ENCODE results near the gene PLA2G3. TPM values are rescaled to one million over a fixed set of nuclear protein-coding genes. Genes with fewer than 3 reads are reported as not detected.
A peak's percentile ranks its signal among the peaks of the same experiment; 100 is the strongest.

The PLA2G3 gene
- total RNA-seq, 4 donors from 2014 or later = not detected

- Histone ChIP-seq H3K4me3 (peak overlapping the region; percentile 34 to 53 (median 39)), H3K9me3 (no peaks in the 10 kb centered on the region), H3K36me3 (no peaks in the 10 kb centered on the region), H3K27ac (peak overlapping the region; percentile 81 to 83 (median 82)), H3K4me1 (peaks cover 11 to 25% (median 16%) of the 10 kb centered on the region in 4 donors), H3K27me3 (no peaks in the 10 kb centered on the region)
- WGBS, 2 donors (ENCODE audit: low coverage in 1 of 2) = 56% methylated on average over 4 of the region's 4 CpGs; no CpG with 5 or more reads in 1 of the 2 donors
- no peak for TF ChIP-seq POLR2A (IDR thresholded peaks at IDR 0.05)
- no peak for TF ChIP-seq POLR2AphosphoS5 (IDR thresholded peaks at IDR 0.05)
- no peak for TF ChIP-seq EP300 (IDR thresholded peaks at IDR 0.05; ENCODE audit: low read depth)
- no peak for TF ChIP-seq CTCF (IDR thresholded peaks at IDR 0.05)
- intact Hi-C loops (cut with DNase I; ENCODE audit: low total_unique reads) = no loop called here
- in situ Hi-C loops (cut with MboI; ENCODE audit: low pct_ligation_motif_present in 1 of 4, low pct_unique_long_range_greater_than_20kb in 1 of 4, low sequenced_read_pairs in 3 of 4) = no loop called here
- DNase-seq = no peak
These were observed 17.1 kb downstream of the PLA2G3 start for GRCh38 chr22:31123292-31123602.

- H3K4me1 ChIP-seq = peaks cover 11 to 25% (median 16%) of the 10 kb centered on the region in 4 donors
- in situ Hi-C loops (cut with MboI; ENCODE audit: low pct_ligation_motif_present in 1 of 4, low pct_unique_long_range_greater_than_20kb in 1 of 4, low sequenced_read_pairs in 3 of 4) = no loop called here
- no peaks in the 10 kb centered on the region for H3K36me3 ChIP-seq
- no peaks in the 10 kb centered on the region for H3K9me3 ChIP-seq
- peak in 2 of 3 donors; percentile 74 to 80 for TF ChIP-seq POLR2AphosphoS5 (IDR thresholded peaks at IDR 0.05)
- peak; percentile 79 for TF ChIP-seq POLR2A (IDR thresholded peaks at IDR 0.05)
- no peak for TF ChIP-seq EP300 (IDR thresholded peaks at IDR 0.05; ENCODE audit: low read depth)
- no peak for TF ChIP-seq CTCF (IDR thresholded peaks at IDR 0.05)
- intact Hi-C loops (cut with DNase I; ENCODE audit: low total_unique reads) = no loop called here
- H3K27me3 ChIP-seq = no peaks in the 10 kb centered on the region
- peak; percentile 80 for DNase-seq
- 14 to 34% methylated on average over 1 to 10 of the region's 10 CpGs for WGBS, 2 donors (ENCODE audit: low coverage in 1 of 2)
- peak within 1 kb of the TSS; percentile 34 to 53 (median 39) for H3K4me3 ChIP-seq
- H3K27ac ChIP-seq = peak within 1 kb of the TSS; percentile 81 to 83 (median 82)
These were observed 17.6 kb downstream of the PLA2G3 start, which contains the start of gene INPP5J for GRCh38 chr22:31122532-31123291. TSS of gene INPP5J (plus strand) at chr22:31122966. CDS start at chr22:31123015, 49 bp downstream.

- DNase-seq = no peak
- intact Hi-C loops (cut with DNase I; ENCODE audit: low total_unique reads) (no loop called here), in situ Hi-C loops (cut with MboI; ENCODE audit: low pct_ligation_motif_present in 1 of 4, low pct_unique_long_range_greater_than_20kb in 1 of 4, low sequenced_read_pairs in 3 of 4) (no loop called here)
- H3K4me3 ChIP-seq = peak overlapping the region in 2 of 4 donors; percentile 43 to 53
- no peaks in the 10 kb centered on the region for H3K36me3 ChIP-seq
- H3K27me3 ChIP-seq = no peaks in the 10 kb centered on the region
- H3K9me3 ChIP-seq = no peaks in the 10 kb centered on the region
- TF ChIP-seq POLR2A (IDR thresholded peaks at IDR 0.05) (no peak), POLR2AphosphoS5 (IDR thresholded peaks at IDR 0.05) (no peak), EP300 (IDR thresholded peaks at IDR 0.05; ENCODE audit: low read depth) (no peak), CTCF (IDR thresholded peaks at IDR 0.05) (no peak)
- 50 to 100% methylated on average over 1 to 2 of the region's 2 CpGs for WGBS, 2 donors (ENCODE audit: low coverage in 1 of 2)
- peaks cover 11 to 25% (median 16%) of the 10 kb centered on the region in 4 donors for H3K4me1 ChIP-seq
- peak overlapping the region; percentile 81 to 83 (median 82) for H3K27ac ChIP-seq
These were observed 18.1 kb downstream of the PLA2G3 start for GRCh38 chr22:31122196-31122531.

GRCh38 chr22:31121403-31121802, 18.9 kb downstream of the PLA2G3 start:
- H3K27me3 ChIP-seq = no peaks in the 10 kb centered on the region
- intact Hi-C loops (cut with DNase I; ENCODE audit: low total_unique reads) = no loop called here
- H3K36me3 ChIP-seq = no peaks in the 10 kb centered on the region
- no peak overlapping the region for H3K4me3 ChIP-seq
- no peak for DNase-seq
- peaks cover 11 to 25% (median 16%) of the 10 kb centered on the region in 4 donors for H3K4me1 ChIP-seq
- 90 to 95% methylated on average over 2 to 4 of the region's 4 CpGs for WGBS, 2 donors (ENCODE audit: low coverage in 1 of 2)
- in situ Hi-C loops (cut with MboI; ENCODE audit: low pct_ligation_motif_present in 1 of 4, low pct_unique_long_range_greater_than_20kb in 1 of 4, low sequenced_read_pairs in 3 of 4) = no loop called here
- TF ChIP-seq EP300 (IDR thresholded peaks at IDR 0.05; ENCODE audit: low read depth) (no peak), CTCF (IDR thresholded peaks at IDR 0.05) (no peak), POLR2AphosphoS5 (IDR thresholded peaks at IDR 0.05) (no peak), POLR2A (IDR thresholded peaks at IDR 0.05) (no peak)
- H3K9me3 ChIP-seq = no peaks in the 10 kb centered on the region
- H3K27ac ChIP-seq = peak overlapping the region in 3 of 4 donors; percentile 81 to 83 (median 81)
